NCI-H460 (cell line): ENCODE results near the gene SLC39A11. TPM values are rescaled to one million over a fixed set of nuclear protein-coding genes. Genes with fewer than 3 reads are reported as not detected.

ENCODE experiments used
- DNase-seq: peaks from one replicate; pipeline ENCODE4 v3.0.0-alpha.2; 2016; ENCODE audit warnings: low read depth; ENCODE audit errors: extremely low read depth
- total RNA-seq: library from RNA; depleted of rRNA; stranded (reverse); fragments of >200 nt; shearing (Covaris generic); gene quantifications from 2 replicates; pipeline ENCODE4 v1.2.3, GENCODE V29; 2014

Gene SLC39A11
- total RNA-seq, 1 experiment from 2014 or later, result 14.5 TPM

DNA sequence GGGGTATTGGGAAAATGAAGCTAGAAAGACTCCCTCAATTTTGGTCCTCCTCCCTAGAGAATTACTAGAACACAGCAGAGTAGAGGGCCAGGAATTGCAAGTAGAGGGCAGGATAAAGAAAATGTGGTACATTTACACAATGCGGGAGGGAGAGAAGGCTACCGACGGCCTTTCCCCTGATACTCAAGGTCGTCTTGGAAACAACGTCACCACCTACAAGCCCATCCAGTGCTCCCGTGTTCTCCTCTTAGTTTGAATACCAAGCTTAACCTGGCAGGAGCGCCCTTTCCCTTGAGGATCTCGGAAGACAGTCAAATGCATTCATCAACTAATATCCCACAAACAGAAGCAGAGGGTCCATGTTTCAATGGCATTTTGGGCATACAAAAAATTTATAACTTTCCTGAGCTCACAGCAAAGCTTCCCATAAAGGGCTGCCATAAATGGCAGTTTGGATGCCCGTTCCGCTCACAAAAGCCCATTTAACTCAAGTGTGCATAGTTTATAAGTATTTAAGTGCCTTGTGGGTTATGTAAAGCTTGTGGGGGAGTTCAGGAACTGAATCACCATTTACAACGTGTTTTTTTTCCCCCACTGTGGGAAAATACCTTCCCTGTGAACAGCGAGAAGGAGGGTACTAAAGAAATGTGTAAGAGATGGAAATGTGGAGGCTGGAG, 414.6 kb downstream of the SLC39A11 start:
- DNase-seq, result no peak

DNA sequence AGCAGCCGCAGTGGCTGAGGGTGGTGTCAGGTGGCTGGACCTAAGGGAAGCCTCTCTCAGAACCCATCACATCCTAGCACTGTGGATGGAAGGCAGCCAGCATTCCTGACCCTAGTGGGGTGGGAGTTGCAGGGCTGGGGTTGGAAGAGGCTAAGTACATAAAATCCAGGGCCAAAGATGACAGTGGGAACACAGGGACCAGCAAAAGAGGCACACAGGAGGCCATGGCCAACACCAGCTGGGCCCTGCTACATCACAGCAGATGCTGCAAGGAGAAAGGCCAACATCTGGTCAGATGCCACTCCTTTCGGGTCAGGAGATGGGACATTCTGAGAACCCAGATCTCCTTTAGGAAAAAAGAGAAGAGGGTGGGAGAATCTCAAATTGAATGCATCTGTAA, 415.4 kb downstream of the SLC39A11 start:
- DNase-seq, result no peak

GRCh38 chr17:72672729-72673128, 419.8 kb downstream of the SLC39A11 start:
- no peak for DNase-seq

GRCh38 chr17:72671016-72671415, 421.5 kb downstream of the SLC39A11 start:
- DNase-seq, result no peak

DNA sequence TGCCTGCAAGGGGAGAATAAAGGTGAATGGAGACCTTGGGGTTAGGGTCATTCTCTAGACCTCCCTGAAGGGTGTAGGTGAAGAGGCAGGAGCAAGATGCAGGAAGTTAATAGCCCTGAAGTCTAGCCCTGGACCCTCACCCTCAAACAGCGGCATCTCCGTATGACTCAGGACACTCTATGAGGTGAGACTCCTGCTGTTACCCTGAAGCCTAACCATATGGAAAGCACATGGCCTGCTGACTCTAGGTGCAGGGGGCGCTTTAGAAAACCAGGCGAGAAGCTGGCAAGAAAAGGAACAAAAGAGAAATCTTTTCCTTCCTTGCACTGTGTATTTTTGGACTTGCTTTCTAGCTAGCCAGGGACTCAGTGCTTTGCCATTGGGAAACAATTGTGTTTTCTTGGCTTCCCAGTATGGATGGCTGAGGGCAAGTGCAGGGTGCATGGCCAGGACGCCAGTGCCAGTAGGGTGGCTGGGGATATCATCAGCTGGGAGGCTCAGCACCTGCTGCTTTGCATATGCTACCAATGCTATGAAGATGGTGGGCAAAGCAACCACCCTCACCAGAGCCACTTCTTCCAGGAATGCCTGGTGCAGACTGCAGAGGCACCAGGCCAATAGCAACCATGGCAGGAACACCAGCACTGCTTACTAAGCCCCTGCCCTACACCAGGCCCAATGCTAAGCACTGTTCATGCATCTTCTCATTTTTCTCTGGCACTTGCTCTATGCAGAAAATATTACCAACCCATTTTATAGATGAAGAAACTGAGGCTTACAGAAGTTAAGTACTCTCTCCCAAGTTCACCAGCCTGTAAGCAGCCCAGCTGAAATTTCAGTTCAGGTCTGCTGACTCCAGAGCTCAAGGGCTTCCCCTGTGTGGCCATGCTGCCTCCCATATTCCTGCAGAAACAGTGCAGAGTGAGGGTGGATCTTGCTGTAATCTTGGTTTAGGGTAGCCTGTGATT, 425.1 kb downstream of the SLC39A11 start:
- DNase-seq, result no peak

- DNase-seq, result no peak
These were observed 426.3 kb downstream of the SLC39A11 start for GRCh38 chr17:72665852-72666851.

DNA sequence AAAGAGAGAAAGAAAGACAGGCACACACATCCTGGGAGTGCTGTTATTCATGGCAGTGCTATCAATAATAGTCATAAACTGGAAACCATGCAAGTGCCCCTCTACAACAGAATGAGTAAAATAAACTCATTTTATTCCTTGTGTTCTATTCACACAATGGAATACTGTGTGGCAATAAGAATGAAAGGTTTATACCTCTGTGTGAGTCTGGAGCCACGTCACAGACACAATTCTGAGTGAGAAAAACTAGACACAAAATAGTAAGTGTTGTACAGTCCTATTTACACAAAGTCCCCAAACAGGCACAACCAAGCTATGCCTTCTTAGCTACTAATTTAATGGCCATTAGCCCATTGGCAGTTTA, 429.7 kb downstream of the SLC39A11 start:
- no peak for DNase-seq

DNA sequence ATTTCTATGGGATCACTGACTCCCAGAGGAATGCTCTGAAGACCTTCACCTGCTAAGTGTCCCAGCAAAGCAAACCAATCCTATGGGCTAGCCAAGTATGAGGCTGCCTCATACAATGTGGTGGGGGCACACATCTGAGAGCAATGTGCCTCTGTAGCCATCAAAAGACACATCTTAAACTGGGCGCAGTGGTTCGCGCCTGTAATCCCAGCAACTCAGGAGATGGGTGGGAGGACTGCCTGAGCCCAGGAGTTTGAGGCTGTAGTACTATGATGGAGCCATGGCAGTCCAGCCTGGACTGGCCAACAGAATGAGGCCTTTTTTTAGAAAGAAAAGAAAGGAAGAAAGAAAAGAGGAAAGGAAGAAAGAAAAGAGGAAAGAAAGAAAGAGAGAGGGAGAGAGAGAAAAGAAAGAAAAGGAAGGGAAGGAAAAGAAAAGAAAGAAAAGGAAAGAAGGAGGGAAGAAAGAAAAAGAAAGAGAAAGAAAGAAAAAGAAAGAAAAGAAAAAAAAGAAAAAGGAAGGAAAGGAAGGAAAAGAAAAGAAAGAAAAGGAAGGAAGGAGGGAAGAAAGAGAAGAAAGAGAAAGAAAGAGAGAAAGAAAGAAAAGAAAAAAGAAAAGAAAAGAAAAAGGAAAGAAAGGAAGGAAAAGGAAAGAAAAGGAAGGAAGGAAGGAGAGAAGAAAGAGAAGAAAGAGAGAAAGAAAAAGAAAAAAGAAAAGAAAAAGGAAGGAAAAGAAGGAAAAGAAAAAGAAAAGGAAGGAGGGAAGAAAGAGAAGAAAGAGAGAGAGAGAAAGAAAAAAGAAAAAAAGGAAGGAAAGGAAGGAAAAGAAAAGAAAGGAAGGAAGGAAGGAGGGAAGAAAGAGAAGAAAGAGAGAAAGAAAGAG, 430.3 kb downstream of the SLC39A11 start:
- DNase-seq, result no peak

DNA sequence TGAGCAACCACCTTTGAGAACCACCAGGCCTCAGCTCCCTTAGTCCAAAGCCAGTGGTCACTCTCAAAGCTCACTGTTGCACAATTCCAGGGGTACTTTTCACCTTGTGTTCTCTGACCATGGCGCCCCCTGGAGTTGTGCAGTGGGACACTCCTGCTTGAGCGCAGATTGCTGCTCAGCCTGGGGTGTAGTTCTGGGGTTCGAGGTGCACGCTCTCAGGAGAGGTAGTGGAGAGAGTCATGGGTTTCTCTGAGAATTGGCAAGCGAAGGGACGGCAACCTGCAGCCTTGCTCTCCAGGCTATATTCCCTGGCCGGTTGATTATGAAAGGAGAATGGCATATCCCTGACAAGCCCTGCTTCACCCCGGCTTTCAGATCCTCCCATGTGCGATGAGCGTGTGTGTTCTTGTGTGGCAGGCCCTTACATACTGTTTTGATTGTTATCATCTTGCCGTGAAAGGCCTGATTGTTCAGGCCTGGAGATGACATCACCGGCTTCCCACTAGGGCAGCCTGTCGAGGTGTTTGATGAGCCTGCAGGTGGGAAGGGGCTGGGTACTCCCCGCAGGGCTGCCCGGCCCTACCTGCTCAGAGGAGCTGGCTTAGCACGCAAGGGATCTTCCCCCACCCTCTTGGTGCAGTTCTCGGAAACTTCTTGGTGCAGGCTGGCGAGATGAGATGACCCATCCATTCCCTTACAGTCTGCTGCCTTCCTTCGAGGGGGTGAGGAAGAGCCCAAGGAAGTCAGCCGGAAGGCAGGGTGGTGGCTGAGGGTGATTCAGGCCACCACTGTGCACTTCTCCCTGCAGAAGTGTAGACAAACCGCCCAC, 431.2 kb downstream of the SLC39A11 start:
- no peak for DNase-seq

GRCh38 chr17:72660274-72661115, 432.0 kb downstream of the SLC39A11 start:
- no peak for DNase-seq

DNA sequence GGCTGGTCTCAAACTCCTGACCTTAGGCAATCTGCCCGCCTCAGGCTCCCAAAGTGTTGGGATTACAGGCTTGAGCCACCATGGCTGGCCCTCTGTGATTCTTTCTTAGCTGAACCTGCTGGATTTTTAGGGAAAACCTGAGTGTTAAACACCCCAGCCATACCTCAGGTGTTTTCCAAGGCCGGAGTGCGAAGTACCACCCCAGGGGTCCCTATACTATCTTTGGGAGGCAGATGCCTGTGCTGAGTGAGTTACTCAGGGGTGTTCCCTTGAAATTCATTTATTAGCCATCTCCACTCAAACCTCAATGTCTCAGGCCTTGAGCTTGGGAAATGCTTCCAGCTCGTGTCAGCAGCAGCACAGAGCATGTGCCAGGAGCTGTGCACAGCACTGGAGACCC, 432.7 kb downstream of the SLC39A11 start:
- no peak for DNase-seq

GRCh38 chr17:72658675-72659074, 433.8 kb downstream of the SLC39A11 start:
- DNase-seq, result no peak

DNA sequence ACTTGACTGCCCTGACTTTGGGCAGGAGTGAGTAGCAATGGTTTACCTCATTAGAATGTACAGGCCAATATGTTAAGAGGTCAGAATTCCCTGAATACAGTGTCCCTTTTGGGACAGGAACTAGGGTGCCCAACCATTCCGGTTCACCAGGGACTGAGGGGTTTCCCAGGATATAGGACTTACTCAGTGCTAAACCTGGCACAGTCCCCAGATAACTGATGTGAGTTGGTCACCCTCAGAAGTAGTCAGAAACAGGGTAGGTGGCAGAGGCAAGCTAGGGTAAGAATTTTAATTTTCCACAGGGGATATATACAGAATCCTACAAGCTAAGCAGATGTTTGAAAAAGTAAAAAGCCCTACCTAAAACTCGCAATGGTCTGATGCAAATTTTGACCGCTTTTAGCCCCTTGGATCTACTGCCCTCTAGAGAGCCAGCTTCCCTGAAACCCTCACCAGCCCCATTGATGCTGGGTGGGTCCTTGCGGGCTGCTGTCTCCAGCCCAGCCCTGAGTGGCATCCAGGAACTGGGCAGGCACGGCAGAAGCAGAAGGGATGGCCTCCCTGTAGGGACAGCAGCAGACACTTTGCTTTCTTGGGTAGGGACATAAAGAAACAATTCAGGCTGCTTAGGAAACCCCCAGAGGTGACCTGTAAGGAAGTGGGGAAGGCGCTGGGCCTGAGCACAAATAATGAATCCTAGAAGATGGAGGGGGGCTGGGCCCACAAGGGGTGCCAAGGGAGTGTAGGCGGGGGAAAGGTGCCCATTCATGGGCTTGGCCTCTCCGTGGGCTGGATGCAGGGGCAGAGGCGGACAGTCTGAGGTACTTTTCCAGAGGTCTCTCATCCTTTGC, 434.8 kb downstream of the SLC39A11 start:
- DNase-seq, result no peak

DNA sequence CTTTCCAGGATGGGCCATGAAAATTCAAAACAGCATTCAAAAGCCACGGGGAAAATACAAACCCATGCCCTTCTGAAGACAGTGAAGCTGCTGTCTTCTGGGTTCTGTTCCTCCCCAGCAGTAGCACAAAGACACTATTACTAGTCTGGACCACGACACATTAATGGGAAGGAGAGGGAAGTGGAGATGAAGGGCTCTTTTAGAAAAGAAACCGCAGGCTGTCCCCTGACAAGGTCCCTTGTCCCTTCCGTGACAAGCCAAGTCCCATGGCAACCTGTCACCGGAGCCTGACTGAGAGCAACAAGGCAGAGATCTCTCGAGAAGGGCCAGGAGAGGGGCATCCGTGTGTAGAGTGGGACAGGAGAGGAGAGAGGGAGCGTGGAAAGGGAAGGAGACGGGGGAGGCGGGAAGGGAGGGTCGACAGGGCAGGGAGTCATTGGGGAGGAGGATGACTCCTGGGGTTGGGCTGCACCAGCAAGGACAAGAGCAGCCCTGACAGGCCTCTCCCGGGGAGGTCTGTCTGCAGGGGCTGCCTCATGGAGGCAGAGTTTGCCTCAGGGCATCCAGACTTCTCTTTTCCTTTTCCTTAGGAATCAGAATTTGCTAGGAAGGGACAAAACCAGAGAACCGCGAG, 436.2 kb downstream of the SLC39A11 start:
- no peak for DNase-seq

DNA sequence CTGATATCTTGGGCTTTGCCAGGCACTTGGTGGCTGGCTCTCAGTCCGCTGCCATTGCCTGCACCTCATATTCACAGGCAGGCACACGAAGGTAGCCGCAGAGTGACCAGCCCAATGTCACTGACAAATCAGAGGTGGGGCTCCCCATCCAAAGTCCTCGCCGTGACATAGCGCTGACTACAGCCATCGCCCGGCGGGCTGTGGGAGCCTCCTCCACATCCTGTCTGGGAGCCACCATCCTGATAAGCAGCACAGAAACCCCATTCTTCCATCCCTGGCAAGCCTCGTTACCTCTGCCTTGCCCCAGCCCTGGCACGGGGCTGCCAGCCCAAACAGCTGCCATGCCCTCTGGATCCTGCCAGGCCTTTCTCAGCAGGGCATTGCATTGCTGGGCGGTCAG, 437.8 kb downstream of the SLC39A11 start:
- DNase-seq, result no peak

DNA sequence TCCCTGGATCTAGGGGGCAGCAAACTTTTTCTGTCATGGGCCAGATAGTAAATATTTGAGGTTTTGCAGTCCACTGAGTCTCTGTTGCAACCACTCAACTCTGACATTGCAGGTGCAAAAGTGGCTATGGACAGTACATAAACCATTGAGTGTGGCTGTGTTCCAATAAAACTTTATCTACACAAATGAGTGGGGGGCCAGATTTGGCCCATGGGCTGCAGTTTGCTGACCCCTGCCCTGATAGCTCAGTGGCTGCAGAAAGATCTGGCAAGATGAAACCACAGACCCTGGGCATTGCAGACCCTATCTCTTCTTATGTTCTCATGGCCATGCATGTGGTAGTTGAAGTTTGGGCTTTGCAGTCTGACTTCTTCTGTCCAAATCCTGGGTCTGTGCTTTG, 440.5 kb downstream of the SLC39A11 start:
- no peak for DNase-seq

DNA sequence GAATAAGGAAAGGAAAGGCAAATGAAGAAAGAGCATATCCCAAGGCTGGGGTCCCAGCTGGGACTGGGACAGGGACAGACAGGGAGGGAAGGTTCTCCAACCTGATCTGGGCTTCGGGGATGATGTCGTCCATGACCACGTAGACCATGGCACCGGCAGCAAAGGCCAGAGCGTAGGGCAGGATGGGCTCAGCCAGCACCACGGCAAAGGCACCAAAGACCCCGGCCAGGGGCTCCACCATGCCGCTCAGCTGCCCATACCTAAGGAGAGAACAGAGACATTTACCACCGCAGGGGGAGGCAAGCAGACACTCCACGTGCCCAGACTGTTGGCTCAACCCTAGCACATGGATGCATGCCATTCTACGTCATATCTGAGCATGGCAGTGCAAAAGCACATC, 443.8 kb downstream of the SLC39A11 start:
- no peak for DNase-seq
